ENCODE data around the gene VAPB. TPM values are rescaled to one million over a fixed set of nuclear protein-coding genes. Genes with fewer than 3 reads are reported as not detected.

The VAPB gene
- total RNA-seq, 1 donor from 2014 or later = 53.8 TPM

- DNase-seq (ENCODE audit: low spot score, unreplicated experiment) = no peak
- no peaks in the 10 kb centered on the region for H3K4me1 Mint-ChIP-seq (ENCODE audit: low read depth)
- no peak for TF ChIP-seq CTCF (IDR thresholded peaks at IDR 0.05; ENCODE audit: unreplicated experiment)
- H3K4me3 Mint-ChIP-seq (ENCODE audit: low read depth) = no peak overlapping the region
- H3K36me3 Mint-ChIP-seq (ENCODE audit: insufficient read depth) = peaks cover 22% of the 10 kb centered on the region
- no peaks in the 10 kb centered on the region for H3K9me3 Mint-ChIP-seq (ENCODE audit: low read depth)
- no peak overlapping the region for H3K27ac Mint-ChIP-seq
- H3K27me3 Mint-ChIP-seq = no peaks in the 10 kb centered on the region
Observed at GRCh38 chr20:58344741-58345140, 44.3 kb upstream of the VAPB start.

- no peaks in the 10 kb centered on the region for H3K9me3 Mint-ChIP-seq (ENCODE audit: low read depth)
- H3K27me3 Mint-ChIP-seq = no peaks in the 10 kb centered on the region
- H3K36me3 Mint-ChIP-seq (ENCODE audit: insufficient read depth) = peaks cover 28% of the 10 kb centered on the region
- H3K4me3 Mint-ChIP-seq (ENCODE audit: low read depth) = no peak overlapping the region
- no peak for DNase-seq (ENCODE audit: low spot score, unreplicated experiment)
- H3K4me1 Mint-ChIP-seq (ENCODE audit: low read depth) = no peaks in the 10 kb centered on the region
- no peak for TF ChIP-seq CTCF (IDR thresholded peaks at IDR 0.05; ENCODE audit: unreplicated experiment)
- H3K27ac Mint-ChIP-seq = no peak overlapping the region
Observed at GRCh38 chr20:58349570-58349969, 39.5 kb upstream of the VAPB start.

- no peak for DNase-seq (ENCODE audit: low spot score, unreplicated experiment)
- Mint-ChIP-seq H3K27ac (no peak overlapping the region), H3K27me3 (no peaks in the 10 kb centered on the region), H3K9me3 (ENCODE audit: low read depth) (no peaks in the 10 kb centered on the region), H3K4me1 (ENCODE audit: low read depth) (no peaks in the 10 kb centered on the region), H3K36me3 (ENCODE audit: insufficient read depth) (peaks cover 20% of the 10 kb centered on the region), H3K4me3 (ENCODE audit: low read depth) (no peak overlapping the region)
- TF ChIP-seq CTCF (IDR thresholded peaks at IDR 0.05; ENCODE audit: unreplicated experiment) = no peak
Observed at GRCh38 chr20:58352468-58352867, 36.6 kb upstream of the VAPB start.

- no peak for DNase-seq (ENCODE audit: low spot score, unreplicated experiment)
- H3K4me3 Mint-ChIP-seq (ENCODE audit: low read depth) = no peak overlapping the region
- TF ChIP-seq CTCF (IDR thresholded peaks at IDR 0.05; ENCODE audit: unreplicated experiment) = peak; percentile 25
- no peaks in the 10 kb centered on the region for H3K27me3 Mint-ChIP-seq
- no peaks in the 10 kb centered on the region for H3K4me1 Mint-ChIP-seq (ENCODE audit: low read depth)
- peaks cover 17% of the 10 kb centered on the region for H3K36me3 Mint-ChIP-seq (ENCODE audit: insufficient read depth)
- no peak overlapping the region for H3K27ac Mint-ChIP-seq
- H3K9me3 Mint-ChIP-seq (ENCODE audit: low read depth) = no peaks in the 10 kb centered on the region
Observed at GRCh38 chr20:58359441-58359840, 29.6 kb upstream of the VAPB start.

- TF ChIP-seq CTCF (IDR thresholded peaks at IDR 0.05; ENCODE audit: unreplicated experiment) = no peak
- H3K4me1 Mint-ChIP-seq (ENCODE audit: low read depth) = no peaks in the 10 kb centered on the region
- peaks cover 15% of the 10 kb centered on the region for H3K36me3 Mint-ChIP-seq (ENCODE audit: insufficient read depth)
- H3K27ac Mint-ChIP-seq = no peak overlapping the region
- no peak overlapping the region for H3K4me3 Mint-ChIP-seq (ENCODE audit: low read depth)
- no peaks in the 10 kb centered on the region for H3K9me3 Mint-ChIP-seq (ENCODE audit: low read depth)
- H3K27me3 Mint-ChIP-seq = no peaks in the 10 kb centered on the region
- DNase-seq (ENCODE audit: low spot score, unreplicated experiment) = no peak
Observed at GRCh38 chr20:58360936-58361335, 28.1 kb upstream of the VAPB start.

Data from progenitor cell of endocrine pancreas (in vitro differentiated cells).